Measurements from ENCODE around the gene ABCA4. TPM values are rescaled to one million over a fixed set of nuclear protein-coding genes. Genes with fewer than 3 reads are reported as not detected.
A peak's percentile ranks its signal among the peaks of the same experiment; 100 is the strongest.
"Not testable (repeated sequence)": the region's sequence is repeated elsewhere in the genome, so short reads cannot be mapped to it uniquely, and the experiment has no call there.

ABCA4 gene
- total RNA-seq, 8 experiments from 2014 or later: 0.11 to 10.1 (median 0.92) TPM

DNA sequence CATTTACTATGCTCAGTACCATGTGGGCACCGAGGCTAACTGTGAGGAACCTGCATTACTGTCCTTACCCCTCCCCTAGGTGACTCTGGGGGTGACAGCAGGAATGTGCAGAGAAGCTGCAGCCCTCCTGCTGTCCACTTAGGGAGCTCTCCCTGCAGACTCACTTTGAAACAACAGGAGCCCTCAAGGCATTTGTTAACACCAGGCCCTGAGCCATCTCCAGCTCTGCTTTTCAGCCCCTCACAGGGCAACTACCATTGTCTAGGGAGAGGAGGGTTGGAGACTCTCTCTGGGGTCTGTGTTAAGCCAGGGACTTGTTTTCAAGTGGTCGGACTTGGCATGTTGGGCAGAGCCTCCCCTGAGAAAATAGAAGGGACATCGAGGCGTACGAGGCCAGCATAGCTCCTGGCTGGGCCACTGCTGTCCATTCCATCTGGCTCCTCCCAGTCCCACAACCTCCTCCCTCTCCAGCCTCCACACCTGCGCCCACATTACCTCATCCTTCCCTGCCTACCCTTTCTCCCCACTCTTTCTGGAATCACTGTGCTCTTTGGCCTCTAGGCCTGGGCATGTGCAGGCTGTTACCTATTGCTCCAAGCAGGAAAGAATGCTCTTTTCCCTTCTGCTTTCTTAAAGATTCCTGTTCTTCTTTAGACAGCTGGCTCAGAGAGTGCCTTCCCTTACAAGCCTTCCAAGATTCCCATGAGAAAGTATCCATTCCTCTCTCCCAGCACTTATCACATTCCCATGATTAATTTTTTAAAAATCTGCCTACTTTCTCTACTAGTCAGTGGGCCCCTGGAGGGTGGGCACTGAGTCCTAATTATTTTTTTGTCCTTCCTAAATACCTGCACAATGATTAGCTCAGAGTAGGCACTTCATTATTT lies 109.0 kb downstream of the ABCA4 start:
- Histone ChIP-seq H3K27ac (no peak overlapping the region), H3K4me1 (replicated peaks in 1 of 2) (peaks cover 16 to 23% of the 10 kb centered on the region in 2 donors), H3K4me3 (no peak overlapping the region)
- ATAC-seq (replicated peaks in 6 of 8): peak in 2 of 8 experiments; percentile 28
- WGBS, 10 experiments: 0 to 100% (median 78%) methylated on average over 1 to 6 of the region's 6 CpGs; no CpG with 5 or more reads in 2 of the 10 experiments
- in situ Hi-C loops (cut with MboI; ENCODE audit: low pct_unique_long_range_greater_than_20kb in 2 of 9, low sequenced_read_pairs in 9 of 9, unreplicated experiment in 9 of 9): no loop called here

DNA sequence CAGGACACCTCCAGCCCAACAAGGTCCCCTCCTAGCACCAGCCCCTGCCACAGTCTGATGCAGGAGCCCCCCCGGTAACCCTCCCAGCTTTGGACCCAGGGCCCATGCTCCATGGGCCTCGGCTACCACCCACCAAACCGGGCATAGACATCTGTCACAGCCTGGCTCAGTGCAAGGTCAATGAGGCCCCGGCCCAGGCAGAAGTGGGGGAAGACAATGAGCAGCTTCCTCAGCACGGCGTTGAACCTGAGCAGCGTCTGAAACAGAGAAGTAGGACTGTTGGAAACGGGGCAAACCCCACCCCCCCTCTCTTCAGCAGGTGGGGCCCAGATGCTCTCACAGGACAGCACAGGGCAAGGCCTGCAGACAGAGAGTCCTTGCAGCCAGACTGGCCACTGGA lies 109.8 kb downstream of the ABCA4 start:
- 62 to 93% (median 79%) methylated on average over 1 to 5 of the region's 8 CpGs; no CpG with 5 or more reads in 4 of the 10 experiments for WGBS, 10 experiments
- Histone ChIP-seq H3K27ac (no peak overlapping the region), H3K4me3 (no peak overlapping the region), H3K4me1 (replicated peaks in 1 of 2) (peaks cover 16 to 23% of the 10 kb centered on the region in 2 donors)
- peak in 1 of 8 experiments; percentile 60 for ATAC-seq (replicated peaks in 6 of 8)
- in situ Hi-C loops (cut with MboI; ENCODE audit: low pct_unique_long_range_greater_than_20kb in 2 of 9, low sequenced_read_pairs in 9 of 9, unreplicated experiment in 9 of 9): no loop called here

DNA sequence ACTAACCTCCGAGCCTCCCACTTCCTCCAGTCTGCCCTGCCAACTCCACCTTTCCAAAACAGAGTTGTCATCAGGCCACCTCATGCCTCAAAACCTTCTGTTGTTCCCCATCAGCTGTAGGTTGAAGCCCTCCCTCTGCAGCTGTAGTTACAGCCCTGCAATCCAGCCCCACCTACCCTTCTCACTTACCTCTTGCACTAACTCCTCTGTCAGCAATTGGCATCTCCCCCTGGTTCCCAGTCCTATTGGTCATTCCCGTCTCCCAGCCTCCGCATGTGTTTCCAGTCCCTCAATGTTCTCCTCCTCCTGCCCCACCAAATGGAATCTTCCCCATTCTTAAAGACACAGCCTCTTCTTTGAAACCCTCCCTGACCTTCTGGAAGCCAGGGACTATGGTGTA lies 111.6 kb downstream of the ABCA4 start:
- 66 to 100% (median 84%) methylated on average over 2 to 3 of the region's 3 CpGs; no CpG with 5 or more reads in 3 of the 10 experiments for WGBS, 10 experiments
- Histone ChIP-seq H3K4me3 (no peak overlapping the region), H3K4me1 (replicated peaks in 1 of 2) (peaks cover 16 to 23% of the 10 kb centered on the region in 2 donors), H3K27ac (no peak overlapping the region)
- in situ Hi-C loops (cut with MboI; ENCODE audit: low pct_unique_long_range_greater_than_20kb in 2 of 9, low sequenced_read_pairs in 9 of 9, unreplicated experiment in 9 of 9): no loop called here
- ATAC-seq (replicated peaks in 6 of 8): no peak

DNA sequence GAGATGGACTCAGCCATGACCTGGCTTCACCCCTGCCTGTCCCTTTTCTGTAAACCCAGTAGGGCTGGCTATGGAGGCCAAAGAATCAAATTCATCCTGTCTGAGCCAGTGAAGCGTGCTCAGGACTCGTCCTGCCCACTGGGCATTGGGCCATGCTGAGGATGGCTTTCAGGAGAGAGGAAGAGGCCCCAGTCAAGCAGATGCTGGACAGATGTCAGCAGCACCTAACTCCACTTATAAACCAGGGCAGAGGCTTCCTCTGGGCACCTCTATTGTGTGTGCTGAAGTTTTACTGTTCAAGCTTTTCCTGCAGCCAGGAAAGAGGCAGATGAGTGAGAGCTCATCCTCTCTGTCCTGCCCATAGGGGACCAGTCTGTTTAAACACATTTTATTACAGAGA lies 114.3 kb downstream of the ABCA4 start:
- H3K4me3 ChIP-seq: no peak overlapping the region
- in situ Hi-C loops (cut with MboI; ENCODE audit: low pct_unique_long_range_greater_than_20kb in 2 of 9, low sequenced_read_pairs in 9 of 9, unreplicated experiment in 9 of 9): no loop called here
- H3K27ac ChIP-seq: no peak overlapping the region
- ATAC-seq (replicated peaks in 6 of 8): peak in 1 of 8 experiments; percentile 4
- peaks cover 0 to 3% of the 10 kb centered on the region in 2 donors for H3K4me1 ChIP-seq (replicated peaks in 1 of 2)
- 20 to 80% (median 48%) methylated on average over 1 to 2 of the region's 2 CpGs; no CpG with 5 or more reads in 4 of the 10 experiments for WGBS, 10 experiments

DNA sequence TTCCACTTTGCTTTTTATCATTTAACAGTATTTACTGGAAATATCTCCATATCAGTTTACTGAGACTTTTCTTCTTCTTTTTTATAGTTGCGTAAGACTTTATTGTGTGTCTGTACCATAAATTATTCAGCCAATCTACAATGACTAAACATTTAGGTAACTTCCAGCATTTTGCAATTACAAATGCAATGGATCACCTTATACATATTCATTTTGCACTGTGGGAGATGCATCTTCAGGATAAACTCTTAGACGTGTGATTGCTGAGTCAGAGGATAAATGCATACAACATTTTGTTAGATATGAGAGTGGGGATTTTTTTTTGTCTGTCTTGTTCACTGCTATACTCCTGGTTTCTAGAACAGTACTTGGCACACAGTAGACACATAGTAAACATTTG lies 116.0 kb downstream of the ABCA4 start:
- 5 to 92% (median 54%) methylated on average over 1 to 2 of the region's 2 CpGs for WGBS, 10 experiments
- peak; percentile 25 to 84 (median 58) for ATAC-seq (replicated peaks in 6 of 8)
- Histone ChIP-seq H3K27ac (no peak overlapping the region), H3K4me1 (replicated peaks in 1 of 2) (no peaks in the 10 kb centered on the region), H3K4me3 (no peak overlapping the region)
- in situ Hi-C loops (cut with MboI; ENCODE audit: low pct_unique_long_range_greater_than_20kb in 2 of 9, low sequenced_read_pairs in 9 of 9, unreplicated experiment in 9 of 9): no loop called here

DNA sequence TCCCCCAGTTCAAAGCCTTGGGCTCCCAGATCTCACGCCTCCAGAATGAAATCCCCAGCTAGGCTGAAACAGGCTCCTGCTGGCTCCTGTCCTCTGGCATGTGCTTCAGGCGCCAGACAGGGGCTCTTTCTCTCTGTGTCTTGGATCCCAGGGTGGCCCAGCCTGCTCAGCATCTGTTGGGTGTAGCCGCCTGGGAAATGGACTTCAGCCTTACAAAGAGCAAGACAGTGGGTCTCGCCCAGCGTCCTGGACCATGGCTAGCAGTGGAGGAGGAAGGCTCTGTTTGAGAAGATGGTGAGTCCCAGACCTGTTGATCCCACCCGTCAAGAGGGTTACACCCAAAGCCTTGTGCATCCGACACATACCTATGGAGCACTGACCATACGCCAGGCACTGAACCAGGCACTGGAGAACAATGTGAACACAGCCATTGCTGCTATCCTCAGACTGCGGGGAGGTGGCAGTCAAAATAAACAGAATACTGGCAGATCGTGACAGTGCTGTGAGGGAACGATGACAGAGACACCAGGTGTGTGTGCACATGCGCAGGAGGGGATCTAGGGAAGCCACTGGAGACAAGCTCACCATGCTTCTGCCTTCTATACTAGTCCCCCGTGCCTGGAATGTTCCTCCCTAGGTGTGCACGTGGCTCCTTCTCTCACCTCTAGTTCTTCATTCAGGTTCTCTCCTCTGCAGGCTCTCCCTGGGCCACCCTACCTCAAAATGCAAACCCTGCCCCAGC lies 118.7 kb downstream of the ABCA4 start:
- in situ Hi-C loops (cut with MboI; ENCODE audit: low pct_unique_long_range_greater_than_20kb in 2 of 9, low sequenced_read_pairs in 9 of 9, unreplicated experiment in 9 of 9): no loop called here
- Histone ChIP-seq H3K4me3 (no peak overlapping the region), H3K4me1 (replicated peaks in 1 of 2) (no peaks in the 10 kb centered on the region), H3K27ac (no peak overlapping the region)
- 20 to 100% (median 83%) methylated on average over 1 to 14 of the region's 14 CpGs; no CpG with 5 or more reads in 3 of the 10 experiments for WGBS, 10 experiments
- peak in 2 of 8 experiments; percentile 4 to 62 for ATAC-seq (replicated peaks in 6 of 8)

DNA sequence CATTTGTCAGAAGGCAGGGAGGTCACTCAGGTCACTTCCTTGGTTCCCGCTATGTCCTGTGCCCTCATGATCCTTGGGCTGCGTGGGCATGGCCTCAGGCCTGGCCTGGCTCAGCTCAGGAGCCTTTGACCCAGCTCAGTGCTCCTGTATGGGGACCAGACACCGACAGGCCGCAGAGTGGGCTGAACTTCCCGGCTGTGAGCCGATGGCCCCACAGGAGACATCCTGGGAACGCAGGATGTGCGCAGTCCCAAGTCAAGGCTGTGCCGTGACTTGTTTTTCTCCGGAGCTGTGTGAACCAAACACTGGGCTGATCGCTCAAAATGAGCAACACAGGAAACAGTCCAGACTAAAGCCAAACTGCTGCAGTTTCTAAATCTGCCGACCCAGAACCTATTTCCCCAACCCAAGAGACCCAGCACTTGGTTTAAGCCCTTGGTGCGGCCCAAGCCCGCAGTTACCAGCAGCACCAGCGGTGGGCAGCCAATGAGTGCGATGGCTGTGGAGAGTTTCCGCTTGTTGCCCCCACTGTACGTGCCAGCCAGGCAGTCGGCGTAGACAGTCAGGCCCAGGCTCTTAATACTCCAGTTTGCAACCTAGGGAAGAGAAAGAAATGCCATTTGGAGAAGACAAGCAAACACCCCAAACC lies 119.4 kb downstream of the ABCA4 start:
- in situ Hi-C loops (cut with MboI; ENCODE audit: low pct_unique_long_range_greater_than_20kb in 2 of 9, low sequenced_read_pairs in 9 of 9, unreplicated experiment in 9 of 9): no loop called here
- 78 to 100% (median 94%) methylated on average over 1 to 18 of the region's 20 CpGs; no CpG with 5 or more reads in 2 of the 10 experiments for WGBS, 10 experiments
- ATAC-seq (replicated peaks in 6 of 8): no peak

DNA sequence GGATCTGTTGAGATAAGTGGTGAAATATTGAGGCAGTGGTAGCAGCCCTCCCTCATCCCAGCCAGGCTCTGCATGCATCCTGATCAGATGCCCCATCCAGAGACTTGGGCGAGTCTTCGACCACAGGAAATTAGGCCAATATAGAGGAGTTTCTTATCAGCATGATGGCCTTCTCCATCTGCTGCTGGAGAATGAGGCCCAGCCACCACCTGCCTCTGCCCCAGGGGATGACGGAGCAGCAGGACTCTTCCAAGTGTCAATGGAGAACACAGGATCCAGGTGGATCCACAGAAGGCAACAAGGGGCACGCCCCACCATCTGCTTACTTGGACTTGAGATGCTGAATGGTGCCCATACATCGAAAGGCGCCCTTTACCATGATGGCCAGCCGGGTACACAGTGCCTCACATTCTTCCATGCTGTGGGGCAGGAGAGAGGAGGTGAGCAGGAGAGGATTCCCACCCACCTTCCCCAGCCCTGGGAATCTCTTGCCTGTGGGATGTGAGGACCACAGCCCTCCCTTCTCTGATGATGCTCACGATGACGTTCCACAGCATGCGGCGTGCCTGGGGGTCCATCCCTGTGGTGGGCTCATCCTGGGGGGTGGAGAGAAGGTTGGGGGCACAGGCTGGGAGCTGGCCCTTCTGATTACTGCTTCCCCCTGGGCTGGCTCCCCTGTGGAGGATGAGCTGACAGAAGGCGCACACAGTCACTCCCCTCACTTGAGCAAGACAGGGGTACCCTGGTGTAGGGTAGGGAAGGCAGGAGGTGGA lies 120.3 kb downstream of the ABCA4 start:
- Histone ChIP-seq H3K4me3 (no peak overlapping the region), H3K4me1 (replicated peaks in 1 of 2) (no peaks in the 10 kb centered on the region), H3K27ac (no peak overlapping the region)
- in situ Hi-C loops (cut with MboI; ENCODE audit: low pct_unique_long_range_greater_than_20kb in 2 of 9, low sequenced_read_pairs in 9 of 9, unreplicated experiment in 9 of 9): no loop called here
- WGBS, 10 experiments: 86 to 100% (median 95%) methylated on average over 1 to 5 of the region's 12 CpGs; no CpG with 5 or more reads in 4 of the 10 experiments
- no peak for ATAC-seq (replicated peaks in 6 of 8)

More for the DNA sequence above, 119.4 kb downstream of the ABCA4 start:
- Histone ChIP-seq H3K4me1 (replicated peaks in 1 of 2) (no peaks in the 10 kb centered on the region), H3K4me3 (no peak overlapping the region), H3K27ac (no peak overlapping the region)

DNA sequence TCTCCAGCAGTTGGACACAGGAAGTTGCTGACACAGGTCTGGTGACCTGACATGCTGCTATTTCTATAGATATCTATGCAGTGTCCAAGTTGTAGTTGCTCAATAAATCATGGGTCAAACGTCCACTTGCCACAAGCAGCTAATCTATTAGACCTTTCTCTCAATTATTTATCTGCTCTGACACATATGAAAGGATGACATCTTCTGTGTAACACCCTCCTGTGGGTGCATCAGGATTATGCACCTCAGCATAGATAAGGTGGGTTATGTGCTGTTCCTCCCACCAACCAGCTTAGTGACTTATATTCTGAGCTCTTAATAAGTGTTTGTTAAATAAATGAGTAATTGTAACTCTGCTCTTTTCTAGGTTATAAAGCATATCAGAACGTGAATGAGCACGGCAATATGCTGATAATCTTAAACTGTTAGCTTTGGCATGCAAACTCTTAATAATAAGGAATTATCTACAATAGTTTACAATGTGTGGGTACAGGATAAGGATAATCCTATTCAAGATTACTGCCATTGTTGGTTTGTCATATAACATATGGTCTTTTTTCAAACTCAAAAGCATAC lies 121.0 kb downstream of the ABCA4 start:
- H3K27ac ChIP-seq: no peak overlapping the region
- no peak overlapping the region for H3K4me3 ChIP-seq
- WGBS, 10 experiments: 40 to 100% (median 70%) methylated on average over 1 to 3 of the region's 3 CpGs
- H3K4me1 ChIP-seq (replicated peaks in 1 of 2): no peaks in the 10 kb centered on the region
- ATAC-seq (replicated peaks in 6 of 8): no peak
- in situ Hi-C loops (cut with MboI; ENCODE audit: low pct_unique_long_range_greater_than_20kb in 2 of 9, low sequenced_read_pairs in 9 of 9, unreplicated experiment in 9 of 9): no loop called here

DNA sequence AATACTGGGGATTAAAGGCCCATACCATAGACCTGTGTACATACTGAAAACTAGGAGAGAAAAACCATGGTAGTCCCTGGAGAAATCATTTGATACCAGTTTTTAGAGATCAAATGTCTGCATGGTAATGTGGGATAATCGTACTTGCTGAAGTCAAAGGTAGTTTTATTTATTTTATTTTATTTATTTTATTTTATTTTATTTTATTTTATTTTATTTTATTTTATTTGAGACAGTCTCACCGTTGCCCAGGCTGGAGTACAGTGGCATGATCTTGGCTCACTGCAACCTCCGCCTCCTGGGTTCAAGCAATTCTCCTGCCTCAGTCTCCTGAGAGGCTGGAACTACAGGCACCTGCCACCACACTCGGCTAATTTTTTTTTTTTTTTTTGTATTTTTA lies 122.4 kb downstream of the ABCA4 start:
- H3K4me3 ChIP-seq; H3K27ac ChIP-seq; H3K4me1 ChIP-seq (replicated peaks in 1 of 2); in situ Hi-C loops (cut with MboI; ENCODE audit: low pct_unique_long_range_greater_than_20kb in 2 of 9, low sequenced_read_pairs in 9 of 9, unreplicated experiment in 9 of 9); ATAC-seq (replicated peaks in 6 of 8): not testable (repeated sequence)
- WGBS, 10 experiments: 67 to 100% (median 86%) methylated on average over 2 to 4 of the region's 4 CpGs

DNA sequence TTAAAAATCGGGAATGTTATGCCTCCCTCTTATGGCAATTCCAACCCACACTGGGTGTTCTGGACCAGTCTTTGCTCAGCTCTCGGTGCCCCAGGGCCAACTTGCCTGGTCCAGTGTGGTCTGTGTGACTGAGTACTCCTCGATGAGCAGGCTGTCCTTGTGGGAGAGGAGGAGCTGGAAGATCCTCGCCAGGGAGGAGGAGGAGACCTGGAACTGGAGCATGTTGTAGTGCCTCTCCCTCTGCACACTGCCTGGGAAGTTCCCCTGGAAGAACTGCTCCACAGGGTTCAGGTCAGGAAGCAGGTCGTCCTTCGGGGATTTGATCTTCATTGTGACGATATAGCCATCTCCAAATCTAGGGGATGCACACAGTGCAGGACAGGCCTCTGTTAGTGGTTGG lies 123.2 kb downstream of the ABCA4 start:
- H3K4me3 ChIP-seq: no peak overlapping the region
- no peak for ATAC-seq (replicated peaks in 6 of 8)
- in situ Hi-C loops (cut with MboI; ENCODE audit: low pct_unique_long_range_greater_than_20kb in 2 of 9, low sequenced_read_pairs in 9 of 9, unreplicated experiment in 9 of 9): no loop called here

More for the DNA sequence above, 123.2 kb downstream of the ABCA4 start:
- 21 to 100% (median 82%) methylated on average over 1 to 7 of the region's 7 CpGs; no CpG with 5 or more reads in 2 of the 10 experiments for WGBS, 10 experiments
- Histone ChIP-seq H3K27ac (no peak overlapping the region), H3K4me1 (replicated peaks in 1 of 2) (no peaks in the 10 kb centered on the region)

All from motor neuron (in vitro differentiated cells).